HEK293 (cell line): ENCODE results near the gene VTA1.

Experiments used
- ZNF530 ChIP-seq: fragments of 450-650 bp; formaldehyde crosslinking; IDR thresholded peaks from 2 replicates; pipeline ENCODE4 v1.5.1; 2016; ENCODE audit warnings: low read depth, missing biosample characterization, missing genetic modification characterization
- ZNF670 ChIP-seq: fragments of 450-650 bp; formaldehyde crosslinking; IDR thresholded peaks from 2 replicates; pipeline ENCODE4 v1.5.1; 2016; ENCODE audit warnings: missing biosample characterization, missing genetic modification characterization, low read depth

GRCh38 chr6:142165227-142165626 is 18.2 kb downstream of the VTA1 start:
- TF ChIP-seq ZNF530 (tag by site-specific recombination): no peak
- no peak for TF ChIP-seq ZNF670 (tag by site-specific recombination)
